ENCODE results near the gene DGKD.
A peak's percentile ranks its signal among the peaks of the same experiment; 100 is the strongest.
"Not testable (repeated sequence)": the region's sequence is repeated elsewhere in the genome, so short reads cannot be mapped to it uniquely, and the experiment has no call there.

Gene DGKD

GRCh38 chr2:233389601-233390125 is 35.4 kb downstream of the DGKD start:
- Histone ChIP-seq H3K23ac (ENCODE audit: low read length) (no peak overlapping the region), H3K9ac (ENCODE audit: low read length) (no peak overlapping the region), H3K4me2 (ENCODE audit: low read length) (no peak overlapping the region), H3K4me3 (ENCODE audit: low read length) (no peak overlapping the region), H2BK120ac (ENCODE audit: low read depth, low read length) (no peak overlapping the region), H3K27ac (ENCODE audit: low read depth, low read length) (no peak overlapping the region), H3K4ac (ENCODE audit: low read depth, low read length) (no peak overlapping the region), H4K8ac (ENCODE audit: low read depth, low read length) (no peak overlapping the region), H3K36me3 (ENCODE audit: control insufficient read depth, insufficient read depth, low read length) (no peaks in the 10 kb centered on the region), H3K79me2 (ENCODE audit: control insufficient read depth, insufficient read depth, low read length) (no peaks in the 10 kb centered on the region), H2BK15ac (replicated peaks; ENCODE audit: low read depth) (no peak overlapping the region), H3K56ac (ENCODE audit: low read length) (no peak overlapping the region), H2AK5ac (ENCODE audit: low read length) (no peak overlapping the region), H3K4me1 (ENCODE audit: control insufficient read depth, low read depth, low read length) (no peaks in the 10 kb centered on the region), H4K5ac (ENCODE audit: low read length) (no peak overlapping the region), H3K27me3 (ENCODE audit: insufficient read depth, low read length, poor library complexity) (no peaks in the 10 kb centered on the region), H2BK5ac (ENCODE audit: low read length) (no peak overlapping the region), H3K18ac (ENCODE audit: low read length) (no peak overlapping the region), H3K79me1 (ENCODE audit: low read length) (peaks cover 6% of the 10 kb centered on the region)
- DNase-seq, result no peak
- whole genome bisulfite sequencing (ENCODE audit: extremely low coverage, insufficient coverage, low lambda C conversion rate), result no CpG with 5 or more reads among the region's 8 CpGs

GRCh38 chr2:233395687-233396086 is 41.4 kb downstream of the DGKD start:
- DNase-seq, result no peak
- H2BK5ac ChIP-seq (ENCODE audit: low read length), result no peak overlapping the region
- H3K4me2 ChIP-seq (ENCODE audit: low read length), result no peak overlapping the region
- WGBS (ENCODE audit: extremely low coverage, insufficient coverage, low lambda C conversion rate), result no CpG with 5 or more reads among the region's 7 CpGs
- no peak overlapping the region for H3K23ac ChIP-seq (ENCODE audit: low read length)
- H3K18ac ChIP-seq (ENCODE audit: low read length), result no peak overlapping the region
- no peak overlapping the region for H3K27ac ChIP-seq (ENCODE audit: low read depth, low read length)
- H2AK5ac ChIP-seq (ENCODE audit: low read length), result no peak overlapping the region
- H3K27me3 ChIP-seq (ENCODE audit: insufficient read depth, low read length, poor library complexity), result no peaks in the 10 kb centered on the region
- H4K5ac ChIP-seq (ENCODE audit: low read length), result no peak overlapping the region
- H3K79me2 ChIP-seq (ENCODE audit: control insufficient read depth, insufficient read depth, low read length), result no peaks in the 10 kb centered on the region
- no peaks in the 10 kb centered on the region for H3K36me3 ChIP-seq (ENCODE audit: control insufficient read depth, insufficient read depth, low read length)
- H3K56ac ChIP-seq (ENCODE audit: low read length), result no peak overlapping the region
- H3K4ac ChIP-seq (ENCODE audit: low read depth, low read length), result no peak overlapping the region
- no peaks in the 10 kb centered on the region for H3K79me1 ChIP-seq (ENCODE audit: low read length)
- H3K4me3 ChIP-seq (ENCODE audit: low read length), result no peak overlapping the region
- H2BK120ac ChIP-seq (ENCODE audit: low read depth, low read length), result no peak overlapping the region
- H4K8ac ChIP-seq (ENCODE audit: low read depth, low read length), result no peak overlapping the region
- no peak overlapping the region for H3K9ac ChIP-seq (ENCODE audit: low read length)
- no peak overlapping the region for H2BK15ac ChIP-seq (replicated peaks; ENCODE audit: low read depth)
- peaks cover 2% of the 10 kb centered on the region for H3K4me1 ChIP-seq (ENCODE audit: control insufficient read depth, low read depth, low read length)

GRCh38 chr2:233396726-233397665 is 42.7 kb downstream of the DGKD start:
- H2AK5ac ChIP-seq (ENCODE audit: low read length); H3K79me2 ChIP-seq (ENCODE audit: control insufficient read depth, insufficient read depth, low read length); H4K5ac ChIP-seq (ENCODE audit: low read length); H3K23ac ChIP-seq (ENCODE audit: low read length); H3K36me3 ChIP-seq (ENCODE audit: control insufficient read depth, insufficient read depth, low read length); H3K4ac ChIP-seq (ENCODE audit: low read depth, low read length); H3K56ac ChIP-seq (ENCODE audit: low read length); H3K4me1 ChIP-seq (ENCODE audit: control insufficient read depth, low read depth, low read length); H2BK120ac ChIP-seq (ENCODE audit: low read depth, low read length); H3K79me1 ChIP-seq (ENCODE audit: low read length); H3K27me3 ChIP-seq (ENCODE audit: insufficient read depth, low read length, poor library complexity); H2BK15ac ChIP-seq (replicated peaks; ENCODE audit: low read depth); H3K4me2 ChIP-seq (ENCODE audit: low read length); DNase-seq; H3K4me3 ChIP-seq (ENCODE audit: low read length); H3K9ac ChIP-seq (ENCODE audit: low read length); H2BK5ac ChIP-seq (ENCODE audit: low read length); H4K8ac ChIP-seq (ENCODE audit: low read depth, low read length); H3K18ac ChIP-seq (ENCODE audit: low read length); H3K27ac ChIP-seq (ENCODE audit: low read depth, low read length): not testable (repeated sequence)
- WGBS (ENCODE audit: extremely low coverage, insufficient coverage, low lambda C conversion rate), result no CpG with 5 or more reads among the region's 12 CpGs

- Histone ChIP-seq H3K56ac (ENCODE audit: low read length) (peak overlapping the region; percentile 68), H3K9ac (ENCODE audit: low read length) (no peak overlapping the region), H4K8ac (ENCODE audit: low read depth, low read length) (no peak overlapping the region), H3K23ac (ENCODE audit: low read length) (no peak overlapping the region), H3K79me1 (ENCODE audit: low read length) (peaks cover under 1% of the 10 kb centered on the region), H4K5ac (ENCODE audit: low read length) (no peak overlapping the region), H3K4me2 (ENCODE audit: low read length) (no peak overlapping the region), H3K4me3 (ENCODE audit: low read length) (no peak overlapping the region), H2BK120ac (ENCODE audit: low read depth, low read length) (no peak overlapping the region), H3K4me1 (ENCODE audit: control insufficient read depth, low read depth, low read length) (peaks cover 2% of the 10 kb centered on the region), H3K18ac (ENCODE audit: low read length) (no peak overlapping the region), H2BK15ac (replicated peaks; ENCODE audit: low read depth) (no peak overlapping the region), H3K27me3 (ENCODE audit: insufficient read depth, low read length, poor library complexity) (no peaks in the 10 kb centered on the region), H2AK5ac (ENCODE audit: low read length) (no peak overlapping the region), H3K27ac (ENCODE audit: low read depth, low read length) (no peak overlapping the region), H3K79me2 (ENCODE audit: control insufficient read depth, insufficient read depth, low read length) (no peaks in the 10 kb centered on the region), H2BK5ac (ENCODE audit: low read length) (peak overlapping the region; percentile 54), H3K4ac (ENCODE audit: low read depth, low read length) (no peak overlapping the region), H3K36me3 (ENCODE audit: control insufficient read depth, insufficient read depth, low read length) (no peaks in the 10 kb centered on the region)
- WGBS (ENCODE audit: extremely low coverage, insufficient coverage, low lambda C conversion rate), result no CpG with 5 or more reads among the region's 8 CpGs
- DNase-seq, result peak; percentile 65
Measured at GRCh38 chr2:233399306-233400225, 45.3 kb downstream of the DGKD start.

GRCh38 chr2:233400341-233400740 is 46.0 kb downstream of the DGKD start:
- Histone ChIP-seq H3K27me3 (ENCODE audit: insufficient read depth, low read length, poor library complexity) (no peaks in the 10 kb centered on the region), H3K18ac (ENCODE audit: low read length) (no peak overlapping the region), H3K4me2 (ENCODE audit: low read length) (no peak overlapping the region), H3K4me1 (ENCODE audit: control insufficient read depth, low read depth, low read length) (peaks cover 2% of the 10 kb centered on the region), H3K23ac (ENCODE audit: low read length) (no peak overlapping the region), H2BK120ac (ENCODE audit: low read depth, low read length) (no peak overlapping the region), H3K79me1 (ENCODE audit: low read length) (peaks cover 2% of the 10 kb centered on the region), H2BK5ac (ENCODE audit: low read length) (no peak overlapping the region), H3K27ac (ENCODE audit: low read depth, low read length) (no peak overlapping the region), H3K4me3 (ENCODE audit: low read length) (no peak overlapping the region), H4K8ac (ENCODE audit: low read depth, low read length) (no peak overlapping the region), H3K4ac (ENCODE audit: low read depth, low read length) (no peak overlapping the region), H3K9ac (ENCODE audit: low read length) (no peak overlapping the region), H3K56ac (ENCODE audit: low read length) (peak overlapping the region; percentile 44), H2AK5ac (ENCODE audit: low read length) (no peak overlapping the region), H2BK15ac (replicated peaks; ENCODE audit: low read depth) (no peak overlapping the region), H3K79me2 (ENCODE audit: control insufficient read depth, insufficient read depth, low read length) (no peaks in the 10 kb centered on the region), H4K5ac (ENCODE audit: low read length) (no peak overlapping the region), H3K36me3 (ENCODE audit: control insufficient read depth, insufficient read depth, low read length) (no peaks in the 10 kb centered on the region)
- no peak for DNase-seq
- no CpG with 5 or more reads among the region's 6 CpGs for WGBS (ENCODE audit: extremely low coverage, insufficient coverage, low lambda C conversion rate)

Data from mesendoderm (in vitro differentiated cells).